H9 (cell line): ENCODE results near the gene PKDCC. TPM values are rescaled to one million over a fixed set of nuclear protein-coding genes. Genes with fewer than 3 reads are reported as not detected.
"Not testable (repeated sequence)": the region's sequence is repeated elsewhere in the genome, so short reads cannot be mapped to it uniquely, and the experiment has no call there.

Experiments used
- DNase-seq: peaks from one replicate; pipeline ENCODE4 v3.0.0-alpha.2; 2017
- H2AFZ ChIP-seq: one replicate; pipeline ENCODE4 v1.6.1; 2013; ENCODE audit warnings: mild to moderate bottlenecking, low read length, control low read depth, moderate library complexity
- H2AK5ac ChIP-seq: 2 replicates; pipeline ENCODE4 v1.6.1; 2013; ENCODE audit warnings: low read length, control low read depth, mixed read lengths; ENCODE audit not compliant: insufficient read length
- H2BK120ac ChIP-seq: one replicate; pipeline ENCODE4 v1.6.1; 2013; ENCODE audit warnings: low read depth, mild to moderate bottlenecking, low read length, control low read depth, inconsistent platforms; ENCODE audit not compliant: poor library complexity, severe bottlenecking
- H2BK12ac ChIP-seq: 2 replicates; pipeline ENCODE4 v1.6.1; 2013; ENCODE audit warnings: low read length, control low read depth, mixed read lengths, low read depth; ENCODE audit not compliant: insufficient read length
- H2BK15ac ChIP-seq: 2 replicates; pipeline ENCODE4 v1.6.1; 2013; ENCODE audit warnings: low read depth, low read length, control low read depth
- H2BK20ac ChIP-seq: one replicate; pipeline ENCODE4 v1.6.1; 2013; ENCODE audit warnings: low read depth, mild to moderate bottlenecking, low read length, control low read depth, inconsistent platforms; ENCODE audit not compliant: poor library complexity, severe bottlenecking
- H2BK5ac ChIP-seq: 2 replicates; pipeline ENCODE4 v1.6.1; 2013; ENCODE audit warnings: low read length, control low read depth, mixed read lengths; ENCODE audit not compliant: insufficient read length
- H3K14ac ChIP-seq: 2 replicates; pipeline ENCODE4 v1.6.1; 2013; ENCODE audit warnings: low read length, control low read depth; ENCODE audit not compliant: insufficient read depth
- H3K18ac ChIP-seq: 2 replicates; pipeline ENCODE4 v1.6.1; 2013; ENCODE audit warnings: low read depth, mild to moderate bottlenecking, mixed read lengths, low read length, control low read depth; ENCODE audit not compliant: insufficient read length
- H3K23ac ChIP-seq: 2 replicates; pipeline ENCODE4 v1.6.1; 2013; ENCODE audit warnings: low read length, control low read depth, mixed read lengths, low read depth; ENCODE audit not compliant: insufficient read length
- H3K23me2 ChIP-seq: 2 replicates; pipeline ENCODE4 v1.6.1; 2013; ENCODE audit warnings: low read depth, mild to moderate bottlenecking, mixed read lengths, low read length, control low read depth; ENCODE audit not compliant: insufficient read length, poor library complexity, severe bottlenecking
- H3K27ac ChIP-seq: 2 replicates; pipeline ENCODE4 v1.5.1; 2013; ENCODE audit warnings: low read length, control low read depth, mixed read lengths, low read depth; ENCODE audit not compliant: insufficient read length
- H3K27me3 ChIP-seq: 2 replicates; pipeline ENCODE4 v1.6.1; 2013; ENCODE audit warnings: low read length, control low read depth, inconsistent platforms; ENCODE audit not compliant: insufficient read depth
- H3K4ac ChIP-seq: 2 replicates; pipeline ENCODE4 v1.6.1; 2013; ENCODE audit warnings: low read depth, mild to moderate bottlenecking, control low read depth, inconsistent platforms, low read length, moderate library complexity
- H3K4me1 ChIP-seq: 2 replicates; pipeline ENCODE4 v1.6.1; 2013; ENCODE audit warnings: low read length, control low read depth, inconsistent platforms; ENCODE audit not compliant: insufficient read depth
- H3K4me2 ChIP-seq: 2 replicates; pipeline ENCODE4 v1.6.1; 2013; ENCODE audit warnings: low read length, control low read depth, mixed read lengths; ENCODE audit not compliant: insufficient read length, insufficient read depth
- H3K56ac ChIP-seq: 2 replicates; pipeline ENCODE4 v1.6.1; 2013; ENCODE audit warnings: low read depth, mild to moderate bottlenecking, mixed read lengths, low read length, control low read depth; ENCODE audit not compliant: insufficient read length
- H3K79me1 ChIP-seq: 2 replicates; pipeline ENCODE4 v1.6.1; 2013; ENCODE audit warnings: low read depth, mild to moderate bottlenecking, moderate library complexity, low read length, control low read depth, inconsistent platforms; ENCODE audit not compliant: insufficient read depth, poor library complexity, severe bottlenecking
- H3K79me2 ChIP-seq: 2 replicates; pipeline ENCODE4 v1.6.1; 2013; ENCODE audit warnings: low read length, control low read depth, inconsistent platforms; ENCODE audit not compliant: insufficient read depth
- H3K9ac ChIP-seq: 2 replicates; pipeline ENCODE4 v1.6.1; 2013; ENCODE audit warnings: low read length, control low read depth, mixed read lengths; ENCODE audit not compliant: insufficient read length; ENCODE audit errors: extremely low read depth
- H3K9me3 ChIP-seq: one replicate; pipeline ENCODE4 v1.6.1; 2013; ENCODE audit warnings: low read depth, low read length, inconsistent platforms; ENCODE audit not compliant: control insufficient read depth
- H3T11ph ChIP-seq: one replicate; pipeline ENCODE4 v1.6.1; 2013; ENCODE audit warnings: mild to moderate bottlenecking, low read length, control low read depth, inconsistent platforms
- H4K20me1 ChIP-seq: one replicate; pipeline ENCODE4 v1.6.1; 2013; ENCODE audit not compliant: control insufficient read depth, insufficient read length, insufficient read depth
- H4K5ac ChIP-seq: 2 replicates; pipeline ENCODE4 v1.6.1; 2013; ENCODE audit warnings: low read depth, mild to moderate bottlenecking, mixed read lengths, low read length, control low read depth; ENCODE audit not compliant: insufficient read length
- H4K8ac ChIP-seq: replicated peaks from 2 replicates; pipeline ENCODE4 v1.6.1; 2013; ENCODE audit warnings: low read length, control low read depth, mixed read lengths, low read depth; ENCODE audit not compliant: insufficient read length
- H4K91ac ChIP-seq: 2 replicates; pipeline ENCODE4 v1.6.1; 2013; ENCODE audit warnings: low read depth, mild to moderate bottlenecking, moderate library complexity, mixed read lengths, low read length, control low read depth; ENCODE audit not compliant: insufficient read length
- H3K27ac Mint-ChIP-seq, 3 experiments: 2 replicates in 2 of 3; 3 replicates in 1 of 3; pipeline ENCODE4 v1.8.0; 2020 to 2021; ENCODE audit warnings: mixed read lengths in 3 of 3, mild to moderate bottlenecking in 1 of 3, moderate library complexity in 1 of 3
- H3K27me3 Mint-ChIP-seq: 2 replicates; pipeline ENCODE4 v1.8.0; 2021; ENCODE audit warnings: low read depth, mild to moderate bottlenecking, moderate library complexity, mixed read lengths
- H3K36me3 Mint-ChIP-seq, 3 experiments: 2 replicates in 2 of 3; 3 replicates in 1 of 3; pipeline ENCODE4 v1.8.0; 2020 to 2021; ENCODE audit warnings: low read depth in 3 of 3, mixed read lengths in 3 of 3; ENCODE audit not compliant: insufficient read depth in 1 of 3
- H3K4me1 Mint-ChIP-seq, 2 experiments: 2 replicates each; pipeline ENCODE4 v1.8.0; 2020; ENCODE audit warnings: mixed read lengths in 2 of 2
- H3K4me3 Mint-ChIP-seq, 2 experiments: 2 replicates in 1 of 2; 3 replicates in 1 of 2; pipeline ENCODE4 v1.8.0; 2020 to 2021; ENCODE audit warnings: mild to moderate bottlenecking in 2 of 2, mixed read lengths in 2 of 2, moderate library complexity in 1 of 2
- H3K9me3 Mint-ChIP-seq, 2 experiments: 2 replicates in 1 of 2; 3 replicates in 1 of 2; pipeline ENCODE4 v1.8.0; 2020; ENCODE audit warnings: mild to moderate bottlenecking in 2 of 2, mixed read lengths in 2 of 2, moderate library complexity in 1 of 2
- WGBS: extraction: QIAGEN DNeasy Blood & Tissue Kit; methylation state at CpG from one replicate; pipeline ENCODE4 v1.1.7; 2013; ENCODE audit warnings: missing lambda C conversion rate, low lambda C conversion rate, mixed read lengths; ENCODE audit not compliant: insufficient read length; ENCODE audit errors: extremely low coverage; 5-methylcytosine and 5-hydroxymethylcytosine counted together
- total RNA-seq: library from RNA; stranded (reverse); gene quantifications from 2 replicates; pipeline ENCODE4 v1.2.1, GENCODE V29; 2021

Gene PKDCC
- total RNA-seq, 1 experiment from 2014 or later = 134 TPM

GRCh38 chr2:42067001-42067400, 19.2 kb downstream of the PKDCC start:
- not testable (repeated sequence) for H3T11ph ChIP-seq, H3K4me1 ChIP-seq, H2BK120ac ChIP-seq, H3K9ac ChIP-seq, H2AFZ ChIP-seq, H4K8ac ChIP-seq, H3K27me3 ChIP-seq, H3K14ac ChIP-seq, H3K23me2 ChIP-seq, H2BK20ac ChIP-seq, H4K20me1 ChIP-seq, H3K79me1 ChIP-seq, H2BK5ac ChIP-seq, H3K4me2 ChIP-seq, H3K4ac ChIP-seq, H3K27ac Mint-ChIP-seq, H3K27ac ChIP-seq, H3K9me3 ChIP-seq, H3K27me3 Mint-ChIP-seq, H2BK15ac ChIP-seq, H3K79me2 ChIP-seq, H4K91ac ChIP-seq, H3K18ac ChIP-seq, DNase-seq, H3K9me3 Mint-ChIP-seq, H4K5ac ChIP-seq, H2AK5ac ChIP-seq, H3K4me3 Mint-ChIP-seq, H3K23ac ChIP-seq, H2BK12ac ChIP-seq, H3K36me3 Mint-ChIP-seq, H3K56ac ChIP-seq
- peaks cover 12 to 26% of the 10 kb centered on the region in 2 experiments for H3K4me1 Mint-ChIP-seq
- no CpG with 5 or more reads among the region's 9 CpGs for WGBS
